ENCODE measurements around the gene SLCO3A1.

DNA sequence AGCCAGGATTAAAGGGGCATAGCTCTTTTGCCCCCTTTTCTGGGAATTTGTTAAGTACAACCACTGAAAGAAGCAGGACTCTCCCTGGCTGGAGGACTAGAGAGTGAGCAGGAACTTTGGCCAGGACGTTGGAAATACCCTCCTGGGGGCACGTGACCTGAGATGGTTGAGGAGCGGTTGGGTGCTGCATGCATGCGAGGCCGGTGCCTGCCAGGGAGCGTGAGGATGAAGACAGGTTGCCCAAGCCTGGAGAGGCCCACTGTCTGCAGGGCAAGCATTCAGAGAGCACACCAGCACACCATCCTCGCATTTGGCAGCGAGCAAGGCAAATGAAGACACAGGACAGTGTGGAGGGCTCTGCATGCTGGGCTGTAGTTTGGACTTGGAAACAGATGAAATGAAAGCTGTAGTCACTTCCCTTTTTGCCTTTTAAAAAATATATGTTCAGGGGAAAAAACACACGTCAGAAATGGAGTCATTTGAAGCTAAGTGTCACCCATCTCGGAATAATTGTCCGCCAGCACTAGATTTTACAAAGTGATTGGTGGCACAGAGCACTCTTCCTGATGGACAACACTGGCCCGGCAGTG, 217.6 kb downstream of the SLCO3A1 start:
- TF ChIP-seq CTCF (IDR thresholded peaks at IDR 0.05; ENCODE audit: borderline replicate concordance, extremely low read depth, low read length, poor library complexity, severe bottlenecking) (no peak), EZH2 (IDR thresholded peaks at IDR 0.05; ENCODE audit: borderline replicate concordance, low read depth, low read length, severe bottlenecking) (no peak)
